Fibroblast of lung (primary cell): ENCODE results near the gene INHBB.

Experiments used
- EZH2 ChIP-seq: IDR thresholded peaks from 2 replicates; pipeline ENCODE4 v1.5.1; 2012; ENCODE audit warnings: low read length, control low read depth, mild to moderate bottlenecking; ENCODE audit errors: missing control alignments
- TF ChIP-seq, protein P1 (sequence below), 2 donors: IDR thresholded peaks in 1 of 2; conservative IDR thresholded peaks in 1 of 2; 1 replicate in 1 of 2; 2 replicates in 1 of 2; pipeline ENCODE4 v1.5.1; 2011 to 2012; ENCODE audit warnings: low read length in 2 of 2, control low read depth in 1 of 2, inconsistent platforms in 1 of 2, low read depth in 1 of 2, mild to moderate bottlenecking in 1 of 2

DNA sequence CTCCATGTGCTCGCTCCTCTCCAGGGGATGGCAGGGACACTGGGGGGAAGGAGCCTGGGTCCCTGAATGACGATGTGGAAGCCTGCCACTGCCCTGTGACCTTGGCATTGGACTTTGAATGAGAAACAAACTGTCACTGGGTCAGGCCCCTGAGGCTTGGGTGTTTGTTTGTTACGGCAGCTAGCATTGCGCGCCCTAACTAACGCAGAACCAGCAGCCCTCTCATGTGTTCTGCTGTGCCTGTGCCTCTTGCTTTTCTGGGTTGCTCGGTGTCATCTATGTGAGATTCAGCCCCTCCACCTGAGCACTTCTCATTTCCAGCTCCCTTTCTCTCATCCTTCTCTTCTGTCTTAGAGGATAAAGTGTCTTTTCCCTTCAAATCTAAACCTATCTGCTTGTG, 23.6 kb upstream of the INHBB start:
- no peak for TF ChIP-seq EZH2
- TF ChIP-seq, protein P1, sequence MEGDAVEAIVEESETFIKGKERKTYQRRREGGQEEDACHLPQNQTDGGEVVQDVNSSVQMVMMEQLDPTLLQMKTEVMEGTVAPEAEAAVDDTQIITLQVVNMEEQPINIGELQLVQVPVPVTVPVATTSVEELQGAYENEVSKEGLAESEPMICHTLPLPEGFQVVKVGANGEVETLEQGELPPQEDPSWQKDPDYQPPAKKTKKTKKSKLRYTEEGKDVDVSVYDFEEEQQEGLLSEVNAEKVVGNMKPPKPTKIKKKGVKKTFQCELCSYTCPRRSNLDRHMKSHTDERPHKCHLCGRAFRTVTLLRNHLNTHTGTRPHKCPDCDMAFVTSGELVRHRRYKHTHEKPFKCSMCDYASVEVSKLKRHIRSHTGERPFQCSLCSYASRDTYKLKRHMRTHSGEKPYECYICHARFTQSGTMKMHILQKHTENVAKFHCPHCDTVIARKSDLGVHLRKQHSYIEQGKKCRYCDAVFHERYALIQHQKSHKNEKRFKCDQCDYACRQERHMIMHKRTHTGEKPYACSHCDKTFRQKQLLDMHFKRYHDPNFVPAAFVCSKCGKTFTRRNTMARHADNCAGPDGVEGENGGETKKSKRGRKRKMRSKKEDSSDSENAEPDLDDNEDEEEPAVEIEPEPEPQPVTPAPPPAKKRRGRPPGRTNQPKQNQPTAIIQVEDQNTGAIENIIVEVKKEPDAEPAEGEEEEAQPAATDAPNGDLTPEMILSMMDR (conservative IDR thresholded peaks at IDR 0.05 in 1 of 2, IDR thresholded peaks at IDR 0.05 in 1 of 2; ENCODE audit: low read depth in 1 of 2, low read length in 2 of 2) = no peak
